Measurements from ENCODE around the gene ENO1. TPM values are rescaled to one million over a fixed set of nuclear protein-coding genes. Genes with fewer than 3 reads are reported as not detected.
"Not testable (repeated sequence)": the region's sequence is repeated elsewhere in the genome, so short reads cannot be mapped to it uniquely, and the experiment has no call there.

ENO1 gene
- total and polyA plus RNA-seq, 2 donors from 2014 or later, result 1,164 to 1,321 TPM

DNA sequence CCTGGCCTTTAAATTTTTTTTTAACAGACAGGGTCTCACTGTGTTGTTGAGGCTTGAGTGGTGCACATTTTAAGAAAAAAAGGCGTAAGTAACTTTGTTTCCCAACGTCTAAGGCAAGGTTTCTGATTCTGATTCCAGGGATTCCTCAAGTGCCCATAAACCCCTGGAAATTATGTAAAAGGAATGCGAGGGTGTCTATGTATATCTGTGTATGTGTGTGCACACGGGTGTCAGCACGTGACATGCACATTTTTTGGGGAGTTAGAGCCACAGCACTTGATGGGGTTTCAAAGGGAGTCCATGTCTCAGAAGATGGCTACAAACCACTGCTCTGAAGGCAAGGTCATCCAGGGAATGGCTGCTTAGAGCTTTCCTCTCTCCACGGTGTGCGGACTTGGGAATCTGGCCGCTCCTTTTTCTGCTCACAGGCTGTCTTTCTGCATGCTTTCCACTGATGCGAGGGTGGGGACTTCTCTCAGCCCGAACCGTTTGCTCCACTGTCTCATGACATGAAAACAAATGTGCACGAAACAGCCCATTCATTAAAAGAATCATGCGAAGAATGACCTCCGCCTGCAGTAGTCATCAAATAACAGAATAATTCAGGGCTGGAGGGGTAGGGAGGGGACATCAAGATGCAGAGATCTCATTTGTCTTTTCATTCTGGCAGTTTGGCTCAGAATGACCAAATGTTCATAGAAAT is 42.4 kb downstream of the ENO1 start:
- H3K9ac ChIP-seq (ENCODE audit: low read length in 3 of 3), result no peak overlapping the region
- H3K27ac ChIP-seq (ENCODE audit: low read depth in 2 of 2, low read length in 2 of 2), result no peak overlapping the region
- no peak overlapping the region for H3K4me3 ChIP-seq (ENCODE audit: low read length in 3 of 3)
- H3K27me3 ChIP-seq (ENCODE audit: control insufficient read depth, insufficient read depth, low read length), result no peaks in the 10 kb centered on the region
- DNase-seq, result peak in 3 of 5 donors; percentile 3 to 57 (median 48)
- TF ChIP-seq, protein P1, sequence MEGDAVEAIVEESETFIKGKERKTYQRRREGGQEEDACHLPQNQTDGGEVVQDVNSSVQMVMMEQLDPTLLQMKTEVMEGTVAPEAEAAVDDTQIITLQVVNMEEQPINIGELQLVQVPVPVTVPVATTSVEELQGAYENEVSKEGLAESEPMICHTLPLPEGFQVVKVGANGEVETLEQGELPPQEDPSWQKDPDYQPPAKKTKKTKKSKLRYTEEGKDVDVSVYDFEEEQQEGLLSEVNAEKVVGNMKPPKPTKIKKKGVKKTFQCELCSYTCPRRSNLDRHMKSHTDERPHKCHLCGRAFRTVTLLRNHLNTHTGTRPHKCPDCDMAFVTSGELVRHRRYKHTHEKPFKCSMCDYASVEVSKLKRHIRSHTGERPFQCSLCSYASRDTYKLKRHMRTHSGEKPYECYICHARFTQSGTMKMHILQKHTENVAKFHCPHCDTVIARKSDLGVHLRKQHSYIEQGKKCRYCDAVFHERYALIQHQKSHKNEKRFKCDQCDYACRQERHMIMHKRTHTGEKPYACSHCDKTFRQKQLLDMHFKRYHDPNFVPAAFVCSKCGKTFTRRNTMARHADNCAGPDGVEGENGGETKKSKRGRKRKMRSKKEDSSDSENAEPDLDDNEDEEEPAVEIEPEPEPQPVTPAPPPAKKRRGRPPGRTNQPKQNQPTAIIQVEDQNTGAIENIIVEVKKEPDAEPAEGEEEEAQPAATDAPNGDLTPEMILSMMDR (IDR thresholded peaks at IDR 0.05; ENCODE audit: borderline replicate concordance, extremely low read depth, insufficient read depth), result no peak
- no peaks in the 10 kb centered on the region for H3K9me3 ChIP-seq (ENCODE audit: control insufficient read depth in 2 of 3, insufficient read depth in 1 of 3, low read length in 3 of 3)
- intact Hi-C loops (cut with DNase I), result no loop called here
- H3K4me1 ChIP-seq (ENCODE audit: control insufficient read depth in 2 of 3, insufficient read depth in 2 of 3, low read depth in 1 of 3, low read length in 3 of 3), result no peaks in the 10 kb centered on the region
- H3K36me3 ChIP-seq (ENCODE audit: control insufficient read depth in 2 of 3, insufficient read depth in 3 of 3, low read length in 3 of 3), result no peaks in the 10 kb centered on the region
- no peak for FAIRE-seq

DNA sequence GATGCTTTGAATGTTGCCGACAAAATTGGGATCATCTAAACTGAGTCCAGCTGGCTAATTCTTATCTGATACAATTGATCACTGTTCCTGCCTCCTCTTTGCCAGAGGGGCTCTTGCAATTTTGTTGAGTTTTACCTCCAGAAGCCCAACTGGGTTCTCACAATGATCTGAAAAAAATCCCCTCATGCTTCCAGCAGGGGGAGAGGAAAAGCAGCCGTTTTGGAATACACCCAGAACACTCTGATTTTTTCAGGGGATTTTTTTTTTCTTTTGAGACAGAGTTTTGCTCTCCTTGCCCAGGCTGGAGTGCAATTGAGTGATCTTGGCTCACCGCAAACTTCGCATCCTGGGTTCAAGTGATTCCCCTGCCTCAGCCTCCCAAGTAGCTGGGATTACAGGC is 47.1 kb downstream of the ENO1 start:
- H3K27ac ChIP-seq (ENCODE audit: low read depth in 2 of 2, low read length in 2 of 2), result no peak overlapping the region
- no peak overlapping the region for H3K9ac ChIP-seq (ENCODE audit: low read length in 3 of 3)
- H3K9me3 ChIP-seq (ENCODE audit: control insufficient read depth in 2 of 3, insufficient read depth in 1 of 3, low read length in 3 of 3), result no peaks in the 10 kb centered on the region
- no peaks in the 10 kb centered on the region for H3K36me3 ChIP-seq (ENCODE audit: control insufficient read depth in 2 of 3, insufficient read depth in 3 of 3, low read length in 3 of 3)
- H3K4me1 ChIP-seq (ENCODE audit: control insufficient read depth in 2 of 3, insufficient read depth in 2 of 3, low read depth in 1 of 3, low read length in 3 of 3), result no peaks in the 10 kb centered on the region
- intact Hi-C loops (cut with DNase I), result no loop called here
- DNase-seq (peak in 2 of 5 donors; percentile 24 to 39), FAIRE-seq (no peak)
- TF ChIP-seq, protein P1 (IDR thresholded peaks at IDR 0.05; ENCODE audit: borderline replicate concordance, extremely low read depth, insufficient read depth), result peak; percentile 15
- no peaks in the 10 kb centered on the region for H3K27me3 ChIP-seq (ENCODE audit: control insufficient read depth, insufficient read depth, low read length)
- no peak overlapping the region for H3K4me3 ChIP-seq (ENCODE audit: low read length in 3 of 3)

DNA sequence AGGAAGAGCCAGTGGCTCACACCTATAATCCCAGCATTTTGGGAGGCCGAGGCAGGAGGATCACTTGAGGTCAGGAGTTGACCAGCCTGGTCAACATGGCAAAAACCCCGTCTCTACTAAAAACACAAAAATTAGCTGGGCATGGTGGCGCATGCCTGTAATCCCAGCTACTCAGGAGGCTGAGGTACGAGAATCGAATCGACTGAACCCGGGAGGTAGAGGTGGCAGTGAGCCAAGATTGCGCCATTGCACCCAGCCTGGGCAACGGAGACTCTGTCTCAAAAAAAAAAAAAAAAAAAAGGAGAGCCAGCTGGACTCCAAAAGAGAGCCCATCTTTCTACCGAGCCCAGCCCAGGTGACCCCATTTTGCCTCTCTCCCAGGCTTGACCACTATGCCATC is 47.8 kb downstream of the ENO1 start:
- DNase-seq, result peak in 2 of 5 donors; percentile 13 to 31
- H3K27me3 ChIP-seq (ENCODE audit: control insufficient read depth, insufficient read depth, low read length); FAIRE-seq; H3K9ac ChIP-seq (ENCODE audit: low read length in 3 of 3); H3K36me3 ChIP-seq (ENCODE audit: control insufficient read depth in 2 of 3, insufficient read depth in 3 of 3, low read length in 3 of 3); H3K4me1 ChIP-seq (ENCODE audit: control insufficient read depth in 2 of 3, insufficient read depth in 2 of 3, low read depth in 1 of 3, low read length in 3 of 3); intact Hi-C loops (cut with DNase I); H3K27ac ChIP-seq (ENCODE audit: low read depth in 2 of 2, low read length in 2 of 2); H3K4me3 ChIP-seq (ENCODE audit: low read length in 3 of 3); H3K9me3 ChIP-seq (ENCODE audit: control insufficient read depth in 2 of 3, insufficient read depth in 1 of 3, low read length in 3 of 3): not testable (repeated sequence)

DNA sequence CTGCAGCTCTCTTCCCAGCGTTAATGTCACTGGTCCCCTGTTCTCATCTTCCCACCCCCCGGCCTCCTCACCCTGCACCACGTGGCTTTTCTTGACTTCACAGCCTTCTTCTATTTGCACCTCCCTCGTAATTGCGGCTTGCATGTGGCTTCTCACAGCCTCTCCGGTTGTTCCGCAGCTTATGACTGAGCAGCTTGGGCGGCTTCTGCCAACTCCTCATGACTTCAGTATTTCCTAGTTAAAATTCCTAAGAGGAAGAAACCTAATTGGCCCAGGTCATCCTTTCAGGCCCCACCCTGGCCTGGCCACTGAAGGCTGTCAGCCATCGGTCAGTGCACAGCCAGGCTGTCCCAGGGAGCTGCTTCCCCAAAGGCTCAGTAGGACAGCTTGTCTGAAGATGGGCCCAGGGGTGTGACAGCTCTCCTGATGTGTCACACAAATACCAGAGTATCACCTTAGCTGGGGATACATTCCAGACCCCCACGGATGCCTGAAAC is 52.5 kb downstream of the ENO1 start:
- TF ChIP-seq, protein P1 (IDR thresholded peaks at IDR 0.05; ENCODE audit: borderline replicate concordance, extremely low read depth, insufficient read depth), result no peak
- DNase-seq (peak in 2 of 5 donors; percentile 20 to 26), FAIRE-seq (no peak)
- Histone ChIP-seq H3K27me3 (ENCODE audit: control insufficient read depth, insufficient read depth, low read length) (no peaks in the 10 kb centered on the region), H3K9me3 (ENCODE audit: control insufficient read depth in 2 of 3, insufficient read depth in 1 of 3, low read length in 3 of 3) (no peaks in the 10 kb centered on the region), H3K4me3 (ENCODE audit: low read length in 3 of 3) (no peak overlapping the region), H3K36me3 (ENCODE audit: control insufficient read depth in 2 of 3, insufficient read depth in 3 of 3, low read length in 3 of 3) (no peaks in the 10 kb centered on the region), H3K4me1 (ENCODE audit: control insufficient read depth in 2 of 3, insufficient read depth in 2 of 3, low read depth in 1 of 3, low read length in 3 of 3) (peaks cover 0 to 13% (median 5%) of the 10 kb centered on the region in 3 donors), H3K9ac (ENCODE audit: low read length in 3 of 3) (no peak overlapping the region), H3K27ac (ENCODE audit: low read depth in 2 of 2, low read length in 2 of 2) (no peak overlapping the region)
- intact Hi-C loops (cut with DNase I), result no loop called here

Measured in kidney (tissue), 14 donors.